ENCODE results near the gene MFSD12.
"Not testable (repeated sequence)": the region's sequence is repeated elsewhere in the genome, so short reads cannot be mapped to it uniquely, and the experiment has no call there.

Gene MFSD12

DNA sequence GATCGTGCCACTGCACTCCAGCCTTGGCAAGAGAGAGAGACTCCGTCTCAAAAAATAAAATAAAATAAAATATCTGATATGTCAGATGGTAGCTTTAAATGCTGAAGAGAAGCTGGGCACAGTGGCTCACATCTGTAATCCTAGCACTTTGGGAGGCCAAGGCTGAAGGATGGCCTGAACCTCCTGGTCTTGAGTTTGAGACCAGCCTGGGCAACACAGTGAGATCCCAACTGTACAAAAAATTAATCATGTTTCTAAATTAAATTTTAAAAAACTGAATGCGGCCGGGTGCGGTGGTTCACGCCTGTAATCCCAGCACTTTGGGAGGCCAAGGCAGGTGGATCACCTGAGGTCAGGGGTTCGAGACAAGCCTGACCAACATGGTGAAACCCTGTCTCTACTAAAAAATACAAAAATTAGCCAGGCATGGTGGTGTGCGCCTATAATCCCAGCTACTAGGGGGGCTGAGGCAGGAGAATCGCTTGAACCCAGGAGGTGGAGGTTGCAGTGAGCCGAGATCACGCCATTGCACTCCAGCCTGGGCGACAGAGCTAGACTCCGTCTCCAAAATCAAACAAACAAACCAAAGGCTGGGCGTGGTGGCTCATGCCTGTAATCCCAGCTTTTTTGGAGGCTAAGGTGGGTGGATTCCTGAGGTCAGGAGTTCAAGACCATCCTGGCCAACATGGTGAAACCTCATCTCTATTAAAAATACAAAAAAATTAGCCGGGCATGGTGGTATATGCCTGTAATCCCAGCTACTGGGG lies 26.8 kb upstream of the MFSD12 start:
- DNase-seq: not testable (repeated sequence)

DNA sequence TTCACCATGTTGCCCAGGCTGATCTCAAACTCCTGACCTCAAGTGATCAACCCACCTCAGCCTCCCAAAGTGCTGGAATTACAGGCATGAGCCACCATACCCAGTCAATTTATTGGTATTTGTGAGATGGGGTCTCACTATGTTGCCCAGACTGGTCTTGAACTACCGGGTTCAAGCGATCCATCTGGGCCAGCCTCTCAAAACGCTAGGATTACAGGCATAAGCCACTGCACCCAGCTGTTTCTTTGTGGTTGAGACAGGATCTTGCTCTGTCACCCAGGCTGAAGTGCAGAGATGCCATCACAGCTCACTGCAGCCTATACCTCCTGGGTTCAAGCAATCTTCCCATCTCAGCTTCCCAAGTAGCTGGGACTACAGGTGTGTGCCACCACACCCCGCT lies 24.4 kb upstream of the MFSD12 start:
- DNase-seq: not testable (repeated sequence)

- DNase-seq: no peak
These were observed 23.0 kb upstream of the MFSD12 start for GRCh38 chr19:3580156-3580934.

GRCh38 chr19:3578390-3578789 lies 21.0 kb upstream of the MFSD12 start:
- no peak for DNase-seq

DNA sequence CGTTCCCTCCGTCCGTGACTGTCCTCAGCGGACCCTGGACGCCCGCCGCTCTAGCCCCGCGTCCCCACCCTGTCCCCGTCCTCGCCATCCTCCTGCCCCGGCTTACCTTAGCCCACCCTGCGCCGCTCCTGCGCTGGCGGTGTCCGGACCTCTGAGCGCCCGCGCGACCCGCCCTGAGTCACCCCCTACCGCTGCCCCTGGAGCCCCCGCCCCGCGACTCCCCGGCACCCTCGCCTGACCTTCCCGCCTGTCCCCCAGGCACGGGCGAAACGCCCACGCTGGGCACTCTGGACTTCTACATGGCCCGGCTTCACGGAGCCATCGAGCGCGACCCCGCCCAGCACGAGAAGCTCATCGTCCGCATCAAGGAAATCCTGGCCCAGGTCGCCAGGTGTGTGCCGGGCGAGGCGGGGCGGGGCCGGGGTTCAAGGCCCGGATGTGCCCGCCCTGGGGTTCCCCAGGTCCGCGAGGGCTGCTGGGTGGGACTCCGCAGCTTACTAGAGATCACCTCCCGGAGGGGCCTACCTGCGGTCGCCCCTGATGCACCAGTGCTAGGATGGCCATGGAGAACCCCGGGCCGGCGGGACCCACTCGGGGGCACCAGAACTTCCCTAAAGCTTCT lies 20.4 kb upstream of the MFSD12 start:
- DNase-seq: no peak

- DNase-seq: no peak
These were observed 19.5 kb upstream of the MFSD12 start for GRCh38 chr19:3576696-3577443.

DNA sequence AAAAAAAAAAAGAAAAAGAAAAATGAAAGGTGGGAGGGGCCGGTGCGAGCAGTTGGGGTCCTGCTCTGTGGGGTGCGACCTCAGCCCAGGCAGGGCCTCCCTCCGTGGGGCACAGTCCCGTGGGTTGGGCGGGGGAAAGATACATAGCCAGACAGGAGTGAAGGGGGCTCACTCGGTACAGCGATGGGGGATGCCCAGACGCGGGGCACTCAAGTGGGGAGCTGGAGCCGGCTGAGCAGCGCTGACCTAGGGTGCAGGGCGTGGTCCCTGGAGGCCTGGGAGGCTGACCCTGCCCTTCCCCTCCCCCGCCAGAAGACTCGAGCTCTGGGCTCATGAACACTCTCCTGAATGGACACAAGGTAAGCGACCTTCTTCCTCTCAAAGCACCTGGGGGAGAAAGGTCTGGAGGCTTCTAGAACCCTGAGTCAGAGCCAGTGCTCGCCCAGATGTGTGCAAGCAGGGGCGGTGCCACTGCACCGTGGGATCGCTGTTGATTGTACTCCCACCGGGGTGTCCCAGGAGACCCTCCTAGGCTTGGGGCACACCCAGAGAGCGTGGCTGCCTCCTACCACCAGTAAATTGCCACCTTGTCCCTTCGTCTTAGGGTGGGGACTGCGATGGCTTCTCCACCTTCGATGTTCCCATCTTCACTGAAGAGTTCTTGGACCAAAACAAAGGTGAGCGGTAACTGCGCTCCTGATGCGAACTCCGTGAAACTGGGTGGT lies 18.7 kb upstream of the MFSD12 start:
- DNase-seq: no peak

DNA sequence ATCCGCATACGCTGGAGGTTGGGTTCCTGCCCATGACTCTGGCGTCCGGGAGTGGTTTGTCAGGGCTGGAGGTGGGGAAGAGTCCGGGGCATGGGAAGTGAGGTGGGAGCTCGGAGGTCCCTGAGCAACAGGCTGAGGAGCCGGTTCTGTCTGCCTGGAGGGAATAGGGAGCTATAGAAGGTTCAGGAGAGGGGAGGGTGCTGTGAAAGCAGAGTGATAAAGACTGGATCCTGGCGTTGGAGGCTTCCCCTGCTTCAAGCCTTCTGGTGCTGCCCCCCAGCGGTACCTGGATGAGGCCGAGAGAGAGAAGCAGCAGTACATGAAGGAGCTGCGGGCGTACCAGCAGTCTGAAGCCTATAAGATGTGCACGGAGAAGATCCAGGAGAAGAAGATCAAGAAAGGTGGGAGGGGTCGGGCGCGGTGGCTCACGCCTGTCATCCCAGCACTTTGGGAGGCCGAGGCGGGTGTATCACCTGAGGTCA lies 17.9 kb upstream of the MFSD12 start:
- peak; percentile 20 for DNase-seq

DNA sequence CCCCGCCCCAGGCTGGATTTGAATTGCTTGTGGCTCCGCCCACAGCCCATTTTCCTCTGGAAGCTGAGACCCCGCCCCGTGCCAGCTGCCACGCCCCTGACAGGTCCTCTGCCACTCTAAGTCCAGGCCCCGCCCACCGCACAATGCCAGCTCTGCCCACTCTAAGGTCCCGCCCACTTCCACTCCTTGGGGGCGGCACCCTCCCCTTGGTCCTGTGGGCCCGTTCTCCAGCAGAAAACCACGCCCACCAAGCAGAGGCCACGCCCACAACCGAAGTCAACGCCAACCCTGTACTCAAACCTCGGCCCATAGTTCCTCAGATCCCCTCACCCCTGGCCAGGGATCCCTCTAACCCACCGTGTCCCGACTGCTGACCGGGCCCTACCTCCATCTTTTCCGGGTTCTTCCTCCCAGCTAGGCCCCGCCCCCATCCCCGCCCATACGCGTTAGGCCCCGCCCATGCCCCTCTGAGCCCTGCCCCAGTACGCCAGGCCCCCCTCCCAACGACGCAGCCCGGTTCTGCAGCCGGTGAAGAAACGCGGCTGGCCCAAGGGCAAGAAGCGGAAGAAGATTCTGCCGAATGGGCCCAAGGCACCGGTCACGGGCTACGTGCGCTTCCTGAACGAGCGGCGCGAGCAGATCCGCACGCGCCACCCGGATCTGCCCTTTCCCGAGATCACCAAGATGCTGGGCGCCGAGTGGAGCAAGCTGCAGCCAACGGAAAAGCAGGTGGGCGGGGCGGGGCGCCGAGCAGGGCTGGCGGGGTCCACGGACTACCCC lies 16.7 kb upstream of the MFSD12 start:
- DNase-seq: peak; percentile 64

GRCh38 chr19:3573162-3573857 lies 15.9 kb upstream of the MFSD12 start:
- no peak for DNase-seq

- DNase-seq: no peak
These were observed 15.4 kb upstream of the MFSD12 start, which contains the start of gene HMG20B for GRCh38 chr19:3572855-3573161. Gene HMG20B (plus strand): TSS chr19:3572944. CDS start chr19:3573310, 366 bp downstream.

DNA sequence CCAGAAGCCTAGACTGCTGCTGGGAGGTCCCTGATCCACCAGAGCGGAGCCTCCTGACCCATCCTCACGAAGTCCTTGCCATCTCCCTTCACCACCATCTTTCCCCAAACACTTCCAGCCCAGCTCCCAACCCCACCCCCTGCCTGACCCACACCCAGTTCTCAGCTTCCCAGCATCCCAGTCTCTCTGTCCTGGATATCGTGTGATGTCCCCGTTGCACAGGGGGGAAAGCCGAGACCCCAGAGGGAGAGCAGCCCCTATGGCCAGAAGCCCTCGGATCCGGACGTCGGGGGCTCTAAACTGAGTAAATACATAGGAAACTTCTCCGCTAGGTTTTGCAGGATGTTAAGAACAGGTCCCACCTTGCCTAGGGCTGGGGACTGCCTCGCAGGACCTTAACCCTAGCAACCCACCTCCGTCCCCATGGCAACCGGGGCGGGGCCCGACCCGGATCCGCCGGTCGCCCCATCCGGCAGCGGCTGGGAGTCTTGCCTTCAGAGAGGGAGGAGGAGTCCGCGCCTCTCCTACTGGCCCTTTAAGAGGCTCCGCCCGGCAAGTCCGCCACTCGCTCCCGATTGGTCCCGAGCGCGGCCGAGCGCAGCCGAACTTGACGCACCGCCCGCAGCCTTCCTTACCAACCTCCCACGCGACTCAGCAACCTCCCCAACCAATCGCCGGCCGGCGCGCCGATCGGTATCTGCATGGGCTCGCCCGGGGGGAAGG lies 14.9 kb upstream of the MFSD12 start:
- peak; percentile 99 for DNase-seq

DNA sequence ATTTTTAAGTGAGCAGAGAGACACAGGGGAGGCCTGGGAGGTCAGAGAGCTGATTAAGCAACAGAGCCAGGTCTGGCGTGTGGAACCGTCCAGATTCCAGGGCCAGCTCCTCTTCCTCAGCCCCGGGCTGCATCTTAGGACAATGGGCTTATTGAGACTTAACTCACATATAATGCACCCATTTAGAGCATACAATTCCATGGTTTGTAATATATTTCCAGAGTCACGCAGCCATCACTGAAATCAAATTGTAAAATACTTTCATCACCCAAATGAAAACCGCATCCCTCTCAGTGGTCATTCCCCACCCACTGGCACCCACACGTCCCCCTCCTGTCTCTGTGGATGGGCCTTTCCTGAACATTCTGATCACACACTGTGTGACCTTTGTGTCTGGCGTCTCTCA lies 13.2 kb upstream of the MFSD12 start:
- no peak for DNase-seq

- not testable (repeated sequence) for DNase-seq
These were observed 12.7 kb upstream of the MFSD12 start for GRCh38 chr19:3570042-3570441.

DNA sequence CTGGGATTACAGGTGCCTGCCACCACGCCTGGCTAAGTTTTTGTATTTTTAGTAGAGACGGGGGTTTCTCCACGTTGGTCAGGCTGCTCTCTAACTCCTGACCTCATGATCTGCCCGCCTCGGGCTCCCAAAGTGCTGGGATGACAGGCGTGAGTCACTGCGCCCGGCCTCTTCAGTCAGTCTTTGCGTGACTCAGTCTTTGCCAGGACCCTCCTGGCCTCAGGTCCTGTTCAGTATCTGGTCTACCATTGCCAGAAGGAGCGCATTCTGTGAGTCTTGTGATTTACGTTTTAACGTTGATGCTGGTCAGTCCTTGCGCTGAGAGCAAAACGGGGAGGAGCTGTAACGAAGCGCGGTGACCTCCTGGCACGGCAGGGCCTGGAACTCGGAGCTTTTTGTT lies 7.8 kb upstream of the MFSD12 start:
- no peak for DNase-seq

DNA sequence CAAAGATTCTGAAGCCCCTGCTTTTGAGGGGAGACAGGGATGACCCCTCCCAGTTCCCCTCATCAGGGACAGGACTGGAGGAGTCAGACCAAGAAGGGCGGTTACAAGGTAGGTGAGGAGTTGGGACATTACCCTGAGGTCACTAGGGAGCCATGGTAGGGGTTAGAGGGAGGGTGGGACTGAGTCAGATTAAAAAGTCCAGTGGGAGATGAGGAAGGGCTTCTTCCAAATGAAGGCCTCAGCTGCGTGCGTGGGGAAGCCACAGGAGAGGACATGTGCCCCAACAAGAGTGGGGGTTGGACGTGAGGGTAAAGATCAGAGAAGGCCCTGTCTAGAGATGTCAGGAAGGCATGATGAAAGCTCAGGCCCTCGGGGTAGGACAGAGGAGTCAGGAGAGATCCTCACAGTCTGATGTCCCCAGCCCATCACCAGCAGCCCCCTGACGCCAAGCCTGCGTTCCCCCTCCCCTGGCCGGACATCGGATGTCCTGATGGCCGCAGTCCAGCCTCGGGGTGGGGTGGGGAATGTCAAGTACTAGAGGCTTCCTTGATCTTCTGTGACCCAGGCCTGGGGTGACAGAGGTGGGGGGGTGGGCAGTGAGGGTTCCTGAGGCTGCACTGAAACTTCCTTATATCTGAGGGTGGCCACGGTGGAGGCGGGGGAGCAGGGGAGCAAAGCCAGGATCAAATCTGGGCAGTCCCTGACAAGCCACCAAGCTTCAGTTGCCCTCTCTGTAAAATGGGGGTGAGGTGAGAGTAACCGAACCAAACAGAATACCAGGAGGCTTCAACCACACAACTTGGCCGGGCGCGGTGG lies 6.5 kb upstream of the MFSD12 start:
- no peak for DNase-seq

GRCh38 chr19:3556978-3557460 lies 367 bp downstream of the MFSD12 start:
- no peak for DNase-seq

DNA sequence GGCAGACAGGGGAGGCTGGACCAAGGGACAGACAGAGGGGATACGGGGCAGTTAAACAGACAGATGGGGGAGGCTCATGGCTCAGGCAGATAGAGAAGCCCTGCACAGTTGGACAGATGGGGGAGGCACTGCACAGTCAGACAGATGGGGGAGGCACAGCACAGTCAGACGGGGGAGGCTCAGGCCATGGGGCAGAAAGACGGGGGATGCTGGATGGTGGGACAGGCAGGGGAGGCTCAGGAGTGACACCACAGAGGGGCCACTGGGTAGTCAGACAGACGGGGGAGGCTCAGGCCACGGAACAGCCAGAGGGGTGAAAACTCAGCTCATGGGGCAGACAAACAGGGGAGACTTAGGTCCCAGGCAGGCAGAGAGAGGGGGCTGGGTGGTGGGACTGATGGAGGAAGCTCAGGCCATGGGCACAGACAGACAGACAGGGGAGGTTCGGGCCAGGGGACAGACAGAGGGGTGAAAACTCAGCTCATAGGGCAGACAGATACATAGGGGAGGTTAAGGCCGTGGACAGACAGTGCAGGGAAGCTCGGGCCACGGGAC lies 886 bp downstream of the MFSD12 start:
- no peak for DNase-seq
